Stimulated activated naive CD4-positive, alpha-beta T cell (primary cell): ENCODE results near the gene ACTRT3.
A peak's percentile ranks its signal among the peaks of the same experiment; 100 is the strongest.

Experiments
- DNase-seq, 6 experiments: peaks; one replicate each; lab custom pipeline; 2025; lab: John Stamatoyannopoulos, UW

The ACTRT3 gene

GRCh38 chr3:169769287-169770181, at the start of gene ACTRT3:
TSS of gene ACTRT3 (minus strand) at chr3:169769561. CDS start at chr3:169769520, 41 bp downstream.
- DNase-seq = peak; percentile 21 to 46 (median 30)

GRCh38 chr3:169818316-169818715, 49.0 kb upstream of the ACTRT3 start:
- DNase-seq = no peak

GRCh38 chr3:169815590-169816150, 46.3 kb upstream of the ACTRT3 start:
- DNase-seq = no peak

- DNase-seq = peak; percentile 45 to 70 (median 66)
These were observed 44.6 kb upstream of the ACTRT3 start for GRCh38 chr3:169813757-169814517.

GRCh38 chr3:169813278-169813677, 43.9 kb upstream of the ACTRT3 start:
- no peak for DNase-seq

GRCh38 chr3:169812332-169813235, 43.2 kb upstream of the ACTRT3 start, which contains the start of the genes LRRC34 and LRRIQ4:
TSS of gene LRRC34 (minus strand) at chr3:169812904. CDS start at chr3:169812548, 356 bp downstream.
TSS of gene LRRIQ4 (plus strand) at chr3:169812870. CDS start at chr3:169821922, 9,052 bp downstream.
- DNase-seq = peak; percentile 27 to 70 (median 51)

- peak in 4 of 6 experiments; percentile 6 to 41 (median 18) for DNase-seq
These were observed 42.4 kb upstream of the ACTRT3 start for GRCh38 chr3:169811631-169812331.

GRCh38 chr3:169809230-169809795, 40.0 kb upstream of the ACTRT3 start:
- peak in 1 of 6 experiments; percentile 1 for DNase-seq

GRCh38 chr3:169804681-169805080, 35.3 kb upstream of the ACTRT3 start:
- DNase-seq = no peak

GRCh38 chr3:169792359-169792758, 23.0 kb upstream of the ACTRT3 start:
- no peak for DNase-seq

- DNase-seq = no peak
These were observed 21.5 kb upstream of the ACTRT3 start for GRCh38 chr3:169790687-169791429.

GRCh38 chr3:169790219-169790618, 20.9 kb upstream of the ACTRT3 start:
- no peak for DNase-seq

- DNase-seq = no peak
These were observed 18.4 kb upstream of the ACTRT3 start for GRCh38 chr3:169787791-169788190.

- DNase-seq = no peak
These were observed 17.8 kb upstream of the ACTRT3 start for GRCh38 chr3:169787120-169787519.

GRCh38 chr3:169781209-169781855, 12.0 kb upstream of the ACTRT3 start:
- DNase-seq = no peak

GRCh38 chr3:169780742-169781141, 11.4 kb upstream of the ACTRT3 start:
- no peak for DNase-seq

- DNase-seq = no peak
These were observed 8.5 kb upstream of the ACTRT3 start for GRCh38 chr3:169777822-169778221.

- no peak for DNase-seq
These were observed 4.8 kb upstream of the ACTRT3 start for GRCh38 chr3:169774186-169774585.
